Central memory CD4-positive, alpha-beta T cell (primary cell): ENCODE data around the gene CARD19.

ENCODE experiments used
- DNase-seq: peaks from one replicate; pipeline ENCODE4 v3.0.0; 2022

The CARD19 gene

DNA sequence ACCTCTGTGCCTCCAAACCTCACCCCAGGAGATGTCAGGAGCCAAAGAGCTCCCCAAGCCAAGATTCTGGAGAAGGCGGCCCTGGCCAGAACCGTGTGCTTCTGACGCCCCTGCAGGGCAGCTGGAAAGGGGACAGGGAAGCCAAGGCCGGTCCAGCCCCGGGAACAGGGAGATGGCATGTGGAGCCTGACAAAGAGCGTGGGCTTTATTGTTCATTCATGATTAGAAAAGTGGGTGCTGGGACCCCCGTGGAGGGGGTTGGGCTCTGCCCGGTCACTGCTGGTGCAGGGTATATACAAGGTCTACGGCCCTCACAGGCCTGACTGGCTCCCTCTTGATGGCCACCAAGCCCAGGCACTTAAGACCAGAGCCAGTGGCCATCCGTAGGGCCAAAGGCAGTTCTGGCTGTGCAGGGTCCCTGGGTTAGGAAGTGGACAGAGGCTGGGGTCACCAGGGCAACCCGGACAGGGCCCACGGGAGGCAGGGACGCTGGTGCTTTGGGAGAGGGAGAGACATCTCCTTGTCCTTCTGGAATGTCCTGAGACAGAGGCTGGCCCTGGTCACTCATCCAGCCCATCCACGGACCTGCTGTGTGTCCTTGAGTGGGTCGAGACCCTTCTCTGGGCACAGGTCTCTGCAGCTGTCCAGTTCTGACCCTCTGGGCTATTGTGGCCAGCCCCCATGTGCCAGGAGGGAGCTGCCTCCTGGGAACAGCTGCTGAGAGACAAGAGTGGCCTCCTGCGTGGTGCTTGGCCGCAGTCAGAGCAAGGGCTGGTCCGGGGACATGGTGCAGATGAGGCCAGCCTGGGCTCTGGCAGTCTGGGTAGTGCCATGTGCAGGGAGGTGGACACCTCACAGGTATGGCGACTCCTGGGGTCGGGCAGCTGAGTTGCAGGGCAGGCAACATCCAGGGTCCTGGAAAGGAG, 25.6 kb downstream of the CARD19 start:
- DNase-seq, result no peak

DNA sequence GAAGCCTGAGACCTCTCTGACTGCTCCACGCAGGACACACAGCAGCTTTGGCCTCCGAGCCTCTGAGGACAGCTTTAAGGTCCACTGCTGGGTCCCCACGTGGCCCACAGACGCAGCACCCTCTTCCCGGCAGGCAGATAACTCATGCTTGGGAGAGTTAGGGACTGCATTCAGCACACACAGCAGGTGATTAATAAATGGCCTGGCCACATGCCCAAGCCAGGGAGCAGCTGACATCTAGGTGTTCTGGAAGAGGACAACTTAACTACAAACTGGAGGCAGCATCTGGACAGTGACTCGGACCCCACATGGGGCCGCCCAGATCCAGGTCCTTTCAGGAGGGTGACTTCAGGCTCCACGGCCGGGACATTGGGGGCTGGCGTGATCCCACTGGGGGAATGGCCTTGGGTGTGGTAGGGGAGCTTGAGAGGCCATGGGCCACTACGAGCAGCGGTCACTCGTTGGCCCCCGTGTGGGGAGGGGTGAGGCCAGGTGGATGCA, 26.8 kb downstream of the CARD19 start:
- DNase-seq, result no peak

DNA sequence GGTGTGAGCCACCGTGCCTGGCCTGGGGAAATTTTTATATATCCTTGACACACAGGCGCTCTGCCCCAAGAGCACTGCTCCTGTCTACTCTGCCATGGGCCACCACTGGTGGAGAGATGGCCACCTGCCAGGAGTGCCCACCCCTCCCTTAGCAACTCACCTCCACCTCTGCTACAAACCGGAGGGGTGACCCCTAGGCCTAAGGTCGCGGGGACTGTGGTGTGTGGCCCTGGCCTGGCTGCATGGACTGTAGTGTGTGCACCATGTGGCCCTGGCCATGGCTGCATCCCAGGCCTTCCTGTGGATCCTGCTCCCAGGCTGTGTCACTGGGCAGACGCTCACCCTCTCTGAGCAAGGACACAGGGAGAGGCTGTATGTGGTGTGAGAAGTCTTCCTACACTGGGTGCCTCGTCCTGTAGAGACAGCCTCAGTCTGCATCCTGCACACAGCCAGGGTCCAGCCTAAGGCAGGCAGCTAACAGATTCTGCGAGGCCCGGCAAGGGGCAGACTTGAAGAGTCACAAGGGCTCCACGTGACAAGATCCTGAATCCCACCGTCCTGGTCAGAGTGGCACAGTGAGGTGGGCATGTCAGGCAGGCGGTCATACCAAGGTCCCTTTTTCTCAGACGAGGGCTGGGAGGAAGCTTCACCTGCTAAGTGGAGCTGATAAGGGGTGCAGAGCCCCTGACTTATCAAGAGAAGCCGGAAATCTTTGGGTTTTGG, 27.7 kb downstream of the CARD19 start:
- no peak for DNase-seq

DNA sequence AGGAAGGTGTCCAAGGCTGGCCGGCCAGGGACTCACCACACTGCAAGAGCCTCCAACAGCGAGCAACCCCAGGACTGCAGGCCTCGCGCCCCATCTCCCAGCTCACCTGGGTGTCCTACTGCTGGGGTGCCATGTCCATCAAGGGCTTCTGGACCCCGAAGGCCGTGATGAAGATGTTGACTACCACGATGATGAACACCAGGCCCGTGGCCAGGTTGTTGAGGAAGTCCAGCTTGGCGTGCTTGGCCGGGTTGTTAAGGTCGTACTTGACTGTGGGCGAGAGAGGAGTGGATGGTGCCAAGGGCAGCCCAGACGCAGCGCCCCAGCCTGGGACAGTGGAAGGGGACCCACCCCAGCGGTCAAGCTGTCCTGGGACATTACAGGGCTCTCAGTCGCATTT, 28.8 kb downstream of the CARD19 start:
- no peak for DNase-seq

DNA sequence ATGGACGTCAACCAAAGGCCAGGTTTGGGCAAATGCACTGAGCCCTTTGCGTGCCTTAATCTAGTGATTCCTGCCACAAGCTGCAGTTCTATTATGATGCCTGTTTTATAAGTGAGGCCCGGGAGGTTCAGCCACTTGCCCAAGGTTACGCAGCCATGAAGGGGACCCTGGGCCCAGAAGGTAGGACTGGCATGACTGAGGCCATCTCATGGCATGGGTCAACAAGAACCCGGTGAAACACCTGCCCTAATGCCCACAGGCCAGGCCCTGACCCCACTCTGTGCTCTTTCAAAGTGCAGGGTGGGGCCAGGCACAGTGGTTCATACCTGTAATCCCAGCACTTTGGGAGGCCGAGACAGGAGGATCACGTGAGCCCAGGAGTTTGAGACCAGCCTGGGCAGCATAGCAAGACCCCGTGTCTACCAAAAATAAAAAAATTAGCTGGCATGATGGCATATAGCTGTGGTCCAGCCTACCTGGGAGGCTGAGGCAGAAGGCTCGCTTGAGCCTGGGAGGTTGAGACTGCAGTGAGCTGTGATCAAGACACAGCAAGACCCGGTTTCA, 29.4 kb downstream of the CARD19 start:
- DNase-seq, result no peak

DNA sequence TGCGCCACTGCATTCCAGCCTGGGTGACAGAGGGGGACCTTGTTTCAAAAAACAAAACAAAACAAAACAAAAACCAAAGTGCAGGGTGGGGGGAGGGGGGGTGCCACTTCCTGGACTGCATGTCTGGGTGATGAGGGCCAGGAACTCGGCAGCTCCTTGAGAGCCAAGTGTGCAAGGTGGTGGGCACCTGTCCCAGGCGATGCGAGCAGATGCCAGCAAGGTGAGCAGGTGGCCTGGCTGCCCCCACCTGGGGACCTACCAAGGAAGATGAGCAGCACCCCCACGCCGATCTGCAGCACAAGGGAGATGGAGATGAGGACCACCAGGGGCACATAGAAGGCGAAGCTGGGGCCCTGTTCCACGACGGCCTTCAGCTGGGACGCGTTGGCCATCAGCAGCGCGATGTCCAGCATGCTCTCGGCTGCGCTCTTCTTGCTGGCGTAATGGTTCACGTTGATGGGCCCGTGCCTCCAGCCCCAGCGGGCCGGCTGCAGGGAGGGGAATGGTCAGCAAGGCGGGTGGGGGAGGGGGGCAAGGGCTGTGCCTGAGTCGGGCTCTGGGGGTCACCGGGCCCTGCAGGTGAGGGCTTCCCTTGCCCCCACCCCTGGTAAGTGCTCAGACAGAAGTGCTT, 30.2 kb downstream of the CARD19 start:
- no peak for DNase-seq

DNA sequence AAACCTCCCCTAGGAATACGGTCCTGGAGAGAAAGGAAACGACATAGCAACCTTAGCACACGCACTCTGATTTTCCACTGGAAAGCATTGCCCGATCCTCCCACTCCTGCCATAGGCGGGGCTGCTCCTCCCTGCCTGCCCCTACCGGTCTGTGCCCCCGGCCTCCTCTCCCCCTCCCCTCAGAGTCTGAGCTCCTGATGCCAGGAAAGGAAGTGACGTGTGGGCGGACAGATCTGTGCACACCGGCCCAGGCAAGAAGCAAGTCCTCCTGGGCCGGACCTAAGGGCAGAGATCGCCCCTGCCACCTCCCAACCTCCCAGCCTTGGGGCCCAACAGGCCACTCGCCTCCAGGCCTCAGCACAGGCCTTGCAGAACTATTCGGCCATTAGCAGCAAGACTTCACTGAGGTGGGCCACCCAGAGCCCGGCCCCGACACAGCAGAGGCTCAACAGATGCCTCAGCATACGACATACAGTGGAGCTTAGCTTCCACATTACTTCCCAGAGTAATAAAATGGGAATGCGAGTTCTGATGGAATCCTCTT, 30.9 kb downstream of the CARD19 start:
- no peak for DNase-seq

DNA sequence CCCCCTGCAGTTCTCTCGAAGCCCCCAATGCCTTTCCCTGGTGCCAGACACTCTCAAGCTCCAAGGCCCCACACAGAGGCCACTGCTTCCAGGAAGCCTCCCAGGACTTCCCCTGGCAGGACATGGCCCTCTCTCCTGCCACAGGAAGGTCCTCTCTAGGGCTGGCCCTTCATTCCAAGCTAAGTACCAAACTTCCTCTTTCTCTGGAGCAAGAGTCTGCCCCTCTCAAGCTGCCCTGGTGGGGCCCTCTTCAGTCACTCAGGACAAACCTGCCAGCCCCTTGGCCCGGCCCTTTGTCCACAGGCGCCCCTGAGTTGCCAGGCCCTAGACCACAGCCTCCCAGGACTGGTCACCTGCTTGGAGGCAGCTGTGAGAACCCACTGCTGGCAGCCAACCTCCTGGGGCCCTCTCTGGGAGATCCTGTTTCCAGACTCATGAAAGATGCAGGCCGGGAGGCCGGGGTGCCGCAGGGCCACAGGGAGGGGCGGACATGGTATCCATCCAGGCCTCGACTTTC, 31.4 kb downstream of the CARD19 start:
- no peak for DNase-seq

DNA sequence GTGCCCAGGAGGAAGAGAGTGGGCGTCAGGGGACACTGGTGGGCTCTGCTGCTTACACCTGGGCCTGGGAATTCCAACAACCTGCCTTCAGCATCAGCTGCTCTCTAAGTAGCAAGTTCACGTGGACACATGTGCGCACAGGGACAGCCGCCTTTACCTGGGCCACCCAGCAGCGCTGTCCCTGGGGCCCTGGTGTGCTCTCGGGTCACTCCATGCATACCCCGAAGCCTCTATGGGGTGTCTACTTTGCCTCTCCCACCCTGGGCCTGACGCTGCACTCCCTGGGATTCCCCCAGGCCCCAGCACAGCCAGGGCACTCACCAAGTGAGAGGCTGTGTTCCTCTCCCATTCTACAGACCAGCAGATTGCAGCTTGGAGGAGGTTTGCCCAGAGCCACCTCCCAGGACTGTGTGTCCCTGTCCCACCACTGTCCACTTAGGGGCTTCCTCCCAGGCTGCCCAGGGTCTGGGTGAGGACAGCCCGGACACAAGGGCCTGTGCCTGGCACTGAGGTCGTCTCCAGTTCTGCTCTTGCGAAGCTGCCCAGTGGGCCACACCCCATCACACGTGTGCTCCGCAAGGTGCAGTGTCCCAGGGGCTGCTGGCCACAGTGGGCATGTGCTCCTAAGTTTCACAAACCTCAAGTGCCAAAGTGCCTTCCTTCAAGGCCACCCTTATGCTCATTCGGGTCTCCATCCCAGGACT, 32.1 kb downstream of the CARD19 start:
- no peak for DNase-seq

DNA sequence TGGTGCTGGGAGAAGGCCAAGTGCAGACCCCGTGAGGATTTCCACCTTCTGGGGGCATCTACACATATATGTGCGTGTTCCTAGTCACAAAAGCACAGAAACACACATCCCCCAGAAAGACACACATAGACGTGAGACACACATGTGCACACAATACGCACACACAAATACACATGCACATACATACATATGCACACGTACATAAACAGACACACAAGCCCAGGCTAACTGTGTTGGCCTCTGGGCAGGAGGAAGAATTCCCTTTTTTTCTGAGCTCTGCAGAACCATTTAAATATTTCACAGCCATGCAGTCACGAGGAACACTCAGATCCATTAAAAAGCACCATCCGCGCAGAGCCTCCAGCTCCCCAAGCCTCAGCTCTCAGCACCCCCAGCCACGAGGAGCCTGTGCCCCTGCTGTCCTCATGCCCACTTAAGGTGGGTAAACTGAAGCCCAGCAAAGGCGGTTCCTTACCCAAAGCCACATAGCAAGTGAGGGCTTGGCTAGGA, 32.8 kb downstream of the CARD19 start:
- DNase-seq, result no peak

DNA sequence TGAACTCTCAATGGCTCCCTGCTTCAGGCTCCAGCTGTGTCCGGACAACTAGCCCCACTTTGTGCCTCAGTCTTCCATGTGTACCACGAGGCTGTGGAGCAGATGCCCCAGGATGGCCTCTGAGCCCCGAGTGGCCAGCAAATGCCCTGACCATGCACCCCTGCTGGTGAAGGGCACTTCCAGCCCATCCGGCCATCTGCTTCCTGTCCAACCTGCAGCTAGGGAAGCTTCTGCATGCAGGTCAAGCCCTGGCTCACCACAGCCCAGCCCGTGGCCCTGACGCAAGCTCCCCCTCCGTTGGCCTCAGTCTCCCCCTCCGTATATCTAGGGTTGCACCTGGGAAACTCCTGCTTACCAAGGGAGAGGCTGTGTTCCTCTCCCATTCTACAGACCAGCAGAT, 33.3 kb downstream of the CARD19 start:
- no peak for DNase-seq

DNA sequence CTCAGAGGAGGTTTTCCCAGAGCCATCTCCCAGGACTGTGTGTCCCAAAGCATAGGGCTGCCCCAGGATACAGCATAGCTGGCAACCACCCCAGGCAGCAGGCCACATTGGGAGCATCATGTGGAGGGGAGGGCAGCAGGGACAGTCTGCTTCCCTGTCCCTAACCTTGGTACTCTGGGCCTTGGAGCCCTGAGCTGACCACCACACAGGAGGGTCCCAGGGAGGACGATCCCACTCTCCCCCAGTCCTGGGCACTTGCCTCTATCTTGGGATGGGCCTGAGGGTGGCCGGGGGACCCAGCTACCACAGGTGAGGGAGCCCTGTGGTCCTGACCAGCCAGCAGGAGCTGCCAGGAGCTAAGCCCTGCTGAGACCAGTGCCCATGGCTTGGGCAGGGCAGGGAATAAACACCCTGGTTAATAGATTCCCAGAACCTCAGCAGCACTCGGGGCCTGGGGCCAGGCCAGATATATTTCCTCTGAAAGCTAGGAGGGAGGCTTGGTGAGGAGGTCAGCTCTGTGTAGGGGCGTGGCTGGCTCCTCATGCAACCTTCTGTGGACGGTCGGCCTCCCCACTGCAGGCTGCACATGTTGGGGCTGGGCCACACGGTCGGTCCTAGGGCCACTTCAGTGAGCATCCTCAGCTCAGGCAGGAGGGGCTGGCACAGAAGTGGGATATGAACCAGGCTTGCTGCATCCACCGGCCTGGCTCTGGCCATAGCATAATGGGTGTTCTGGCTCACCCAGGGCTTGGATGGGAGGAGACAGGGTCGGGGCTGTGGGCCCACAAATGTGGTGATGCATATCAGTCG, 33.9 kb downstream of the CARD19 start:
- DNase-seq, result no peak

DNA sequence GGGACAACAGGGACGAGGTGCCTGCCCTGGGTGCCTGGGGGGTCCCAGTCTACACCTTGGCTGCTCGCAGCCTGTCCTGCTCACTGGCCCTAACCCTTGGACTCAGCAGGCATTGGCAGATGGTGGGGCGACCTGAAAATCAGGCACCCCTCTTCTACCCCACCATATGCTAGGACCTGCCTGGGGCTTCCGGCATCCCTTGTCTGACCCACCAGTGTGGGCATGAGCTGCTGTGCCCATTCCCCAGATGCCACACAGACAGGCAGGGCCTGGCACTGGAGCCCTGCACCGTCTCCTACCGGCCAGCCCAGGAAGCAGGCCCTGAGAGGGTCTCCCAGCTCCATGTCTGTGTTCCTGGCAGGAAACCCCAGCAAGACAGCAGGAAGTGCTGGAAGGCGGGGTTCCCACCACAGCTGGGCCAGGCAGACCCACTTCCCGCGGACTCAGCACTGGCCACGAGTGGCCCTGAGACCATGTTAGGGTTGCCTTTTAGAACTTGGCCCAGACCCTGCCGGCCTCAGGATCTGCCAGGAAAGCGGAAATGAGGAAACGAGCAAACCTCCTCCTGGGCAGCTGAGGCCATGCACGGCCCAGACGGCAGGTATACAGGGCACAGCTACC, 35.0 kb downstream of the CARD19 start:
- DNase-seq, result no peak

DNA sequence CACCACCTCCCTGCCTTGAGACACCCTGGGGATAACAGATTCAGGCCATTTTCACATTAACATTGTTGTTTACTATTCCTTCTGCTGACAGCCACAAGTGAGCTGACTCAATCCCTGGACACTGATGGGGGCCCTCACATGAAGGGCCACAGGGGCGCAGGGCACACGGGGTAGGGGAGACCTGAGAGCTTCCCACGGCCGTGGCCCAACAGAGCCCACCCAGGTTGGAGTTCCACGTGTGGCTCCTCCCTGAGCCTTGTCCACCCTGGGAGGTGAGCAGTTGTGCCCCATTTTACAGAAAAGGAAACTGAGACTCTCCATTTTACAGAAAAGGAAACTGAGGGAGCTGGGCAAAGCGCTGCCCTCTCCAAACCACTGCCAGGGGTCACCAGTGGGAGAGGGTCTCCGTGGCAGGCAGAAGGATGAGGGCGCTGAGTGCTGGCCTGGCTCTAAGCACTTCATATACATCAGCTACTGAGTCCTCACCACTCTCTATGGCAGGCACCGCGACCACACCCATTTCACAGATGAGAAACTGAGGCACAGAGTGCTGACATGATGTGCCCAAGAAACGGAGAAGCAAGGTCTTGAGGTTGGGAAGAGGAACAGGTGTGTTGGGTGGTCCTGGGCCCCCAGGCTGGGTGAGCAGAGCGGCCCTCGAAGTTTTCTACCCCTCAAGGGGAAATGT, 35.7 kb downstream of the CARD19 start:
- DNase-seq, result no peak

DNA sequence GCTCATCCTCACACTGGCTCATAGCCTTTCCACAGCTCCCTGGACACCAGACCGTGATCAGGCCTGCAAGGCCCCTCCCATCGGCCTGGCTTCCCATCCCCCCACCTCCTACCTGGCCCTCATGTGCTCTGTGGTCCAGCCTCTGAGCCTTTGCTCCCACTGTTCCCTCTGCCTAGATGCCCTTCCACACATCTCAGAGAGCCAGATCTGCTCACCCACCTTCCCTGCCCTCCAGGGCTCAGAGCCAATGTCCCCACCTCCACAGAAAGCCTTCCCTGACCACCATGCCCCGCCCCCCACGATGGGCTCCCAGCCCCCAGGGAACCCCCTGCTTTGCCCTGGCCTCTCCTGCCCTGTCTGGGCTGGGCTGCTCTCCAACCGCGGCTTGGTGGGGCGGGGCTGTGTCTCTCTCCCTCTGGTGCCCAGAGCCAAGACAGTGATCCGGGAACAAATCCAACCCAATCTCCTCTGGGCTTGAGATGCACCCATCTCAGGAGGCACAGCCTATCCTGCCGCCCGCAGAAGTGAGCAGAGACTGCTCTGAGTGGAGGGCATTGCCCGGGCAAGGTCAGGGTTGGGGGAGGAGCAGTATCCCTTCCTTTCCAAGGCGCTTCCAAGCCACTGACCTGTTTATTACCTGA, 36.4 kb downstream of the CARD19 start:
- DNase-seq, result no peak

DNA sequence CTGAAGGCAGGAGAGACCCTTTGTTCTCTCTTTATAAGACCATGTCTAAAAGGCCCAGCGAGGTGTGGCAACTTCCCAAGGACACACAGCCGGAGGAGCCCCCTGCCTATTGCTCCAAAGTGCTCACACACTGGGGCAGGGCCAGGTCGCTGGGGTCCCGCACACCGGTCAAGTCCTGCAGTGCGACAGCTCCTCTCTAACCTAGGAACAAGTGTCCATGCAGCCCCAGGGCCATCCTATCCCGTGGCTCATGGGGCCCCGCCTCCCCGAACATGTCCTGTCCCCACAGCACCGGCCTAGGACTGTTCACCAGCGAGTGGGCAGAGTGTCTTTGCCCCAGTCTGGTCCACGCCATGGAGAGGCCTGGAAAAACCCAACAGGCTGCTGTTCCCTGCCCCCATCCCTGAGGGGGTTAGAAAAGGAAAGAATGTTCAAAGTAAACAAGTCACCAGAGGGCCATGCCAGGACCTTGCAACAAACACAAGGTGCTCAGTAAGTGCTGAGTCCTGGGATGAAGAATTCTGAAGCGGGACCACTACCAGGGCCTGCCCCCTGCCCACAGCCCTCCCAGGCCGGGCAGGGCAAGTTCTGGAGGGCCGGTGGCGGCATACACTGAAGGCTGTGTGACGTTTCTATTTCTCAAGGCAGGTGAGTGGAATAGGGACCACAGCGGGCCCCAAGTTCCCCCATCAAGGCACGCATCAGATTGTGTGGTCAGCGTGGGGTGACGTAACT, 37.1 kb downstream of the CARD19 start:
- DNase-seq, result peak; percentile 60

DNA sequence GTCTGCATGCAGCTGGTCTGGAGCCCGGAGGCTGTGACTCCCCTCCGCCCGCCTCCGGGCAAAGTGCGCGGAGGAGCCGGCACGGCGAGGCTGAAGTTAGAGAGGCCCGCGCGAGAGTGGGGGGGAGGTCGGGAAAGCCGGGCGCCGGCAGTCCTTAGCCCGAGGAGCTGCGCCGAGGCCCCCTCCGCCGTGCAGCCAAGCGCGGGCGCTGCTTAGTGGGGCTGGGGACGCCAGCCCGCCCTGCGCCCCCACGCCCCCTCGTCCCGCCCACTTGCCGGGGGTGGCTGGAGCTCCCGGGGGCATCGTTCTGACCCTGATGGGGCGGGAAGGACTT, 37.6 kb downstream of the CARD19 start:
- no peak for DNase-seq

DNA sequence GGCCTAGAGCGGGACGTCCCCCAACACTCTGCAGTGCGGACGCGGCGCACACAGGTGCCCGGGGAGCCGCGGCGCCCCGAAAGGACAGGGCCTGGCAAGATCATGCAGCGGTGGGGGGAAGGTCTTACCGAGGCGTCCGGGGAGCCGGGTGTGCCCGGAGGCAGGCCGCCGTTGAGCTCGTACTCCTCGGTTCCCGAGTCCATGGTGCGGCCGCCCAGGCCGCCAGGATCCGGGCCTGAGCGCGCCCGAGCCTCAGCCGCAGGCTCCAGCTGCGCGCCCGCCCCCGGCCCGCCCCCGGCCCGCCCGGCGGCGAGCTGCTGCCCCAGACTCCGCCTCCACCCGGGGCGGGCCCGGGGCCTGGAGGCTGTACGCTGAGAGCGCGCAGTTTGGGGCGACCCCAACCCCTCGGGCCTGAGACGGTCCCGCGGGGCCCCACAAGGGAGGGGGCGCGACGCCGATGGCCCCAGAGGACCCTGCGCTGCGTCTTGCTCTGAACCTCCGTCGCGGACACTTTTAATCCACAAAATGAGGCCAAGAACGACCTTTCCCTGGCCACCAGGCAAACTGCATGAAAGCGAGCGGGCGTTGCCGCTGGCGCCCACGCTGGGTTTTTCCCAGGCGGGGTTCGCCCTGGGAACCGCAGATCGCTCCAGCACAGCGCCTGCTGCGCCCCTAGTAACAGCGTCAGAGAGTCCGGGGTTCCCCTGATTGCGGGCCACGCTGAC, 38.2 kb downstream of the CARD19 start, which contains the start of gene NINJ1:
NINJ1 (minus strand) TSS at position 237 of the 725 bp plus-strand sequence; CDS start at position 203, 34 bp downstream.
- peak; percentile 91 for DNase-seq
